ENCODE measurements around the gene TRMT13.

DNA sequence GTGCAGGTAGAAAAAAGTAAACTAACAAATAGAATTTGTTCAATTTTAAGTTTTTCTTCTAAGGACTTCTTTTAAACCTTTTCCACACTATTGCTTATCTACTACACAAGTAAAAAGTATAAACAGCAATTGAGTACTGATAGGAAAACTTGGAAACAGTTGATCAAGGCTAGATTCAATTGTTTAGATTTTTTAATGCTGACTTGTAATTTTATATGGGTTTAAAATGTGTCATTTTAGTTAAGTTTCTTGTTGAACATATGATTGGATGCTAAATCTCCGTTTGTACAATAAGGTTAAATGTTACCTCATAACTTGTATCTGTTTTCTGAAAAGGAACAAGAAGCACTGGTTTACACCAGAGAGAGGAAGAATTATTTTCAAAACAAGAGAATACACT lies 5.7 kb upstream of the TRMT13 start:
- TF ChIP-seq, protein P1, sequence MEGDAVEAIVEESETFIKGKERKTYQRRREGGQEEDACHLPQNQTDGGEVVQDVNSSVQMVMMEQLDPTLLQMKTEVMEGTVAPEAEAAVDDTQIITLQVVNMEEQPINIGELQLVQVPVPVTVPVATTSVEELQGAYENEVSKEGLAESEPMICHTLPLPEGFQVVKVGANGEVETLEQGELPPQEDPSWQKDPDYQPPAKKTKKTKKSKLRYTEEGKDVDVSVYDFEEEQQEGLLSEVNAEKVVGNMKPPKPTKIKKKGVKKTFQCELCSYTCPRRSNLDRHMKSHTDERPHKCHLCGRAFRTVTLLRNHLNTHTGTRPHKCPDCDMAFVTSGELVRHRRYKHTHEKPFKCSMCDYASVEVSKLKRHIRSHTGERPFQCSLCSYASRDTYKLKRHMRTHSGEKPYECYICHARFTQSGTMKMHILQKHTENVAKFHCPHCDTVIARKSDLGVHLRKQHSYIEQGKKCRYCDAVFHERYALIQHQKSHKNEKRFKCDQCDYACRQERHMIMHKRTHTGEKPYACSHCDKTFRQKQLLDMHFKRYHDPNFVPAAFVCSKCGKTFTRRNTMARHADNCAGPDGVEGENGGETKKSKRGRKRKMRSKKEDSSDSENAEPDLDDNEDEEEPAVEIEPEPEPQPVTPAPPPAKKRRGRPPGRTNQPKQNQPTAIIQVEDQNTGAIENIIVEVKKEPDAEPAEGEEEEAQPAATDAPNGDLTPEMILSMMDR (IDR thresholded peaks at IDR 0.05) = no peak
- no peak for TF ChIP-seq POLR2A (IDR thresholded peaks at IDR 0.05)

All from adrenal gland (tissue), 5 donors.